Measurements from ENCODE around the gene DENND1B.
A peak's percentile ranks its signal among the peaks of the same experiment; 100 is the strongest.

The DENND1B gene

DNA sequence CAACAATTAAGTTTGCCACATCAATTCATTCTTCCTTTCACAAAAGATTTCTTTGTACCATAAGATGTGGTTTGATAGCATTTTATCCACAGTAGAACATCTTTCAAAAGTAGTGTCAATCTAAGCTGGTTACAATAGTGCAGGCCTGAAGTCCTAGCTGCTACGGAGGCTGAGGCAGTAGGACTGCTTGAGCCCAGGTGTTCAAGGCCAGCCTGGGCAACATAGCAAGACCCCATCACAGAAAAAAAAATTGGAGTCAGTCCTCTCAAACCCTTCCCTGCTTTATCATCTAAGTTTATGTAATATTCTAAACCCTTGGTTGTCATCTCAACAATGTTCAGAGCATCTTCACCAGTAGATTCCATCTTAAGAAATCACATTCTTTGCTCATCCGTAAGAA lies 31.7 kb downstream of the DENND1B start:
- H3K4me3 ChIP-seq (ENCODE audit: low read length, poor library complexity, severe bottlenecking), result no peak overlapping the region
- no peak overlapping the region for H3K9ac ChIP-seq (ENCODE audit: low read depth, low read length, poor library complexity, severe bottlenecking)
- no peak for TF ChIP-seq EZH2phosphoT487 (IDR thresholded peaks at IDR 0.05; ENCODE audit: borderline replicate concordance)
- TF ChIP-seq, protein P1, sequence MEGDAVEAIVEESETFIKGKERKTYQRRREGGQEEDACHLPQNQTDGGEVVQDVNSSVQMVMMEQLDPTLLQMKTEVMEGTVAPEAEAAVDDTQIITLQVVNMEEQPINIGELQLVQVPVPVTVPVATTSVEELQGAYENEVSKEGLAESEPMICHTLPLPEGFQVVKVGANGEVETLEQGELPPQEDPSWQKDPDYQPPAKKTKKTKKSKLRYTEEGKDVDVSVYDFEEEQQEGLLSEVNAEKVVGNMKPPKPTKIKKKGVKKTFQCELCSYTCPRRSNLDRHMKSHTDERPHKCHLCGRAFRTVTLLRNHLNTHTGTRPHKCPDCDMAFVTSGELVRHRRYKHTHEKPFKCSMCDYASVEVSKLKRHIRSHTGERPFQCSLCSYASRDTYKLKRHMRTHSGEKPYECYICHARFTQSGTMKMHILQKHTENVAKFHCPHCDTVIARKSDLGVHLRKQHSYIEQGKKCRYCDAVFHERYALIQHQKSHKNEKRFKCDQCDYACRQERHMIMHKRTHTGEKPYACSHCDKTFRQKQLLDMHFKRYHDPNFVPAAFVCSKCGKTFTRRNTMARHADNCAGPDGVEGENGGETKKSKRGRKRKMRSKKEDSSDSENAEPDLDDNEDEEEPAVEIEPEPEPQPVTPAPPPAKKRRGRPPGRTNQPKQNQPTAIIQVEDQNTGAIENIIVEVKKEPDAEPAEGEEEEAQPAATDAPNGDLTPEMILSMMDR (conservative IDR thresholded peaks at IDR 0.05; ENCODE audit: low read length), result no peak
- peaks cover 8% of the 10 kb centered on the region; the same call in 1 of the 2 replicates for H3K9me3 ChIP-seq (ENCODE audit: insufficient read depth, low read depth, low read length)
- no peak overlapping the region for H2AFZ ChIP-seq (ENCODE audit: low read length)
- H3K27me3 ChIP-seq (ENCODE audit: insufficient read depth, low read length, poor library complexity, severe bottlenecking), result no peaks in the 10 kb centered on the region
- peaks cover 24% of the 10 kb centered on the region for H4K20me1 ChIP-seq (ENCODE audit: insufficient read depth, low read length, poor library complexity, severe bottlenecking)
- no peaks in the 10 kb centered on the region for H3K9me2 ChIP-seq (replicated peaks; ENCODE audit: low read depth, low read length)
- H3K79me2 ChIP-seq (ENCODE audit: insufficient read depth, low read length), result peaks cover 98% of the 10 kb centered on the region
- H3F3A ChIP-seq (ENCODE audit: low read depth), result no peaks in the 10 kb centered on the region
- peaks cover 11% of the 10 kb centered on the region for H3K36me3 ChIP-seq (ENCODE audit: insufficient read depth, low read length)
- peaks cover 35% of the 10 kb centered on the region for H3K4me1 ChIP-seq (ENCODE audit: insufficient read depth, low read length, poor library complexity, severe bottlenecking)
- no peak overlapping the region for H3K4me2 ChIP-seq (ENCODE audit: low read depth, low read length, poor library complexity, severe bottlenecking)

DNA sequence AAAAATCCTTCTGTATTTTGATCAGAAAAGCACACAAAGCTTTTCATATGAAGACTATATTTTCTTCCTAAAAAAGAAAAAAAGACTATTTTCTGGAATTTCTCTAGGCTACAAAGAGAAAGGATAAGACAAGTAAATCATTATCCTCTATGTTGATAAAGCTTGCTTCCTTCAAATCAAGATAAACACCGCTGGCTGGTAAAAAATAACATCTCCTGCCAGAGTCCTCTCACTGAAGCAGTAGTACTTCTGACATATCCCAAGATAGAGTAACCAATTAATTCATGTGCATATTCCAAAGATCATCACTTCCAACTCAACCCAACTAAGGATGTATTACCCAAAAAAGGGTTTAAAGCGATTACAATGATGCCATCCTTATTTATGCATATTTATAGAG lies 34.3 kb downstream of the DENND1B start:
- no peak for TF ChIP-seq EZH2phosphoT487 (IDR thresholded peaks at IDR 0.05; ENCODE audit: borderline replicate concordance)
- TF ChIP-seq, protein P1 (conservative IDR thresholded peaks at IDR 0.05; ENCODE audit: low read length), result no peak
- no peak overlapping the region for H3K9ac ChIP-seq (ENCODE audit: low read depth, low read length, poor library complexity, severe bottlenecking)
- no peak overlapping the region for H3K4me3 ChIP-seq (ENCODE audit: low read length, poor library complexity, severe bottlenecking)
- H3K27me3 ChIP-seq (ENCODE audit: insufficient read depth, low read length, poor library complexity, severe bottlenecking), result no peaks in the 10 kb centered on the region
- peaks cover 8% of the 10 kb centered on the region; the same call in 1 of the 2 replicates for H3K9me3 ChIP-seq (ENCODE audit: insufficient read depth, low read depth, low read length)
- H3K4me1 ChIP-seq (ENCODE audit: insufficient read depth, low read length, poor library complexity, severe bottlenecking), result peaks cover 38% of the 10 kb centered on the region
- no peaks in the 10 kb centered on the region for H3F3A ChIP-seq (ENCODE audit: low read depth)
- peaks cover 36% of the 10 kb centered on the region for H4K20me1 ChIP-seq (ENCODE audit: insufficient read depth, low read length, poor library complexity, severe bottlenecking)
- H3K79me2 ChIP-seq (ENCODE audit: insufficient read depth, low read length), result peaks cover 99% of the 10 kb centered on the region
- H3K36me3 ChIP-seq (ENCODE audit: insufficient read depth, low read length), result peaks cover 8% of the 10 kb centered on the region; the same call in 1 of the 2 replicates
- H3K4me2 ChIP-seq (ENCODE audit: low read depth, low read length, poor library complexity, severe bottlenecking), result no peak overlapping the region
- H3K9me2 ChIP-seq (replicated peaks; ENCODE audit: low read depth, low read length), result no peaks in the 10 kb centered on the region
- no peak overlapping the region for H2AFZ ChIP-seq (ENCODE audit: low read length)

DNA sequence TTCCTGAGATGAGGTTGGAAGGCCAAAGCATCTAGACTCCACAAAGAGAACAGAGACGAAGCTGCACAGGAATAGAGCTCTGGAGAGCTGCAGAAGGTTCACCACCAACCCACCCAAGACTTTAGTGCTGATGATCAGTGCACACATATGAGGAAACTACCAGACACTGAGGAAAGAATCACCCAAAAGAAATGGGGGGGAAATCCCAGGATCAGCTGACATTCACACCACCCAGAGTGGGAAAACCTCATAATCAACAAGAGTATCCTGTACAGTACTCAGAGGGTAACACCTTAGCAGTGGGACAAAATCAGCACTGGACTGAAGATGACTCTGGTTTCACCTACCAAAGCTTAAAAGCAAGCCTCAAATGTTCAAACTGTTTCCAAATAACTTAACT lies 36.4 kb downstream of the DENND1B start:
- no peaks in the 10 kb centered on the region for H3K27me3 ChIP-seq (ENCODE audit: insufficient read depth, low read length, poor library complexity, severe bottlenecking)
- H4K20me1 ChIP-seq (ENCODE audit: insufficient read depth, low read length, poor library complexity, severe bottlenecking), result peaks cover 36% of the 10 kb centered on the region
- H3K9me3 ChIP-seq (ENCODE audit: insufficient read depth, low read depth, low read length), result peaks cover under 1% of the 10 kb centered on the region; the same call in 1 of the 2 replicates
- peaks cover 31% of the 10 kb centered on the region for H3K4me1 ChIP-seq (ENCODE audit: insufficient read depth, low read length, poor library complexity, severe bottlenecking)
- peaks cover 99% of the 10 kb centered on the region for H3K79me2 ChIP-seq (ENCODE audit: insufficient read depth, low read length)
- peak overlapping the region; percentile 8 for H3K4me2 ChIP-seq (ENCODE audit: low read depth, low read length, poor library complexity, severe bottlenecking)
- H3K9me2 ChIP-seq (replicated peaks; ENCODE audit: low read depth, low read length), result no peaks in the 10 kb centered on the region
- H3F3A ChIP-seq (ENCODE audit: low read depth), result no peaks in the 10 kb centered on the region
- H3K36me3 ChIP-seq (ENCODE audit: insufficient read depth, low read length), result peaks cover 3% of the 10 kb centered on the region; the same call in 1 of the 2 replicates
- H2AFZ ChIP-seq (ENCODE audit: low read length), result no peak overlapping the region
- TF ChIP-seq, protein P1 (conservative IDR thresholded peaks at IDR 0.05; ENCODE audit: low read length), result no peak
- TF ChIP-seq EZH2phosphoT487 (IDR thresholded peaks at IDR 0.05; ENCODE audit: borderline replicate concordance), result no peak
- no peak overlapping the region for H3K4me3 ChIP-seq (ENCODE audit: low read length, poor library complexity, severe bottlenecking)
- H3K9ac ChIP-seq (ENCODE audit: low read depth, low read length, poor library complexity, severe bottlenecking), result no peak overlapping the region
